GM19043 (cell line): ENCODE measurements around the gene CNNM4.

Experiments
- ATAC-seq: cut with Tn5 transposase; IDR thresholded peaks from one replicate; pipeline ENCODE4 v1.9.1; 2021; ENCODE audit warnings: low read depth; ENCODE audit not compliant: unreplicated experiment

Gene CNNM4

DNA sequence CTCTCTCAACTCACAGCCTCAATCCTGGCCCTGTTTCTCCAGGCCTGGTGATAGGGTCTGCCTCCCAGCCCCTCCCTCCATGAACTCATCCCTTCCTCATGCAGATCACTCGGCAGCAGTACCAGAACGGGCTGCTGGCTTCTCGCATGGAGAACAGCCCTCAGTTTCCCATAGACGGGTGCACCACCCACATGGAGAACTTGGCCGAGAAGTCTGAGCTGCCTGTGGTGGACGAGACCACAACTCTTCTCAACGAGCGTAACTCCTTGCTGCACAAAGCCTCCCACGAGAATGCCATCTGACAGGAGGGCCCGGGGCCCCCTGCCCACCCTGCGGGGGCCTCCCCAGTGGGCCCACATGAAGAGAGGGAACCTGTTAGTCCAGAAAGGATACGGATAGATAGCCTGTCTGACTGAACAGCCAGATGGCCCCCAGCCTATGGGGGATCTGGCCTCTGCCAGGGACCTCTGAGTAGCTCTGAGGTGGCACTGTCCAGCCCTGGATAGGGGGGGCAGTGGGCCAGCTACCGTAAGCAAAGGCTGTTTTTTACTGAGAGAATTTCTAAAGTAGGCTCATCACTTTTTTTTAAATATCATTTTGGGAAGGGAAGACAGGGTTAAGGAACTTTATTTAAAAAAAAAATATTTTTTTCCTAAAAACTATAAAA is 48.6 kb downstream of the CNNM4 start:
- ATAC-seq = no peak

DNA sequence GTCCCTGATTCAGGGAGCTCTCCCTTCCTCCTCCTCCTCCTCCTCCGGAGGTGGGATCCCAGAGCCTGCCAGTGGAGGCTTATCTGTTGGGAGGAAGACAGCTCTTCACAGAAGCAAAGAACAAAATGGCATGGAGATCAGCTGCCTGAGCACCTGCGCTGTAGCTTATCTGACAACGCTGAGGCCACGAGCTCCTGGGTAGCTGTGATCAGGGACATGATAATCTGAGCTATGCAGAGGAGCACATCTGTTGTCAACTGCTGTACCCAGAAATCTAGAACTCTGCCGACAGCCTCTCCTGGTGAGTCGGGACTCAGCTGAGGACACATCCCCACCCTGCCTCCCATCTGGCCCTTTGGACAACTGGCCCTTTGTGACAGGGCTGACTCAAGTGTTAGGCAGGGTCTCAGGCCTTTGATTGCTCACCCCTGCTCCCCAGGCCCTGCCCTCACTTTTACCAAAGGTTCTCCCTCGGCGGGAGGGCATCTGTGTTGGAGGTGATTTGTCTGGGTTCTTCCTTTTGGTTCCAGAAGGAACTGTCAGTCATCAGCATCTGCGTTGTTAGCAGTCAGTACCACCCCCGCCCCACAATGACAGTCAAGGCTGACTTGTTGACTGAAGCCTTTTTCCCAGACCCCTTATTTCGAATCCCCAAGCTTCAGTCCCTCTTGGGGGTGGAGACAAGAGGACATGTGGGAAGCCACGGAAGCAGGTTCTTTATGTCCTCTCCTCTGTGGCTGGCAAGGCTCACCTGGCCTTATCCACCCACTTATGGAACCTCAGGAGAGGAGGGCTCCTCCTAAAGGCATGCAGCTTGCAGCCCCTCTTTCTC is 49.5 kb downstream of the CNNM4 start:
- ATAC-seq = no peak

GRCh38 chr2:96810783-96811192 is 50.1 kb downstream of the CNNM4 start:
- no peak for ATAC-seq

GRCh38 chr2:96811917-96812316 is 51.2 kb downstream of the CNNM4 start:
- no peak for ATAC-seq

GRCh38 chr2:96813656-96814055 is 53.0 kb downstream of the CNNM4 start:
- ATAC-seq = no peak

- no peak for ATAC-seq
Measured at GRCh38 chr2:96815326-96816126, 54.8 kb downstream of the CNNM4 start.

- peak; percentile 86 for ATAC-seq
Measured at GRCh38 chr2:96816127-96816835, 55.6 kb downstream of the CNNM4 start, which contains the start of gene CNNM3. Gene CNNM3, plus strand, starts transcription at chr2:96816268. Its CDS starts 10 bp downstream, at chr2:96816278.

DNA sequence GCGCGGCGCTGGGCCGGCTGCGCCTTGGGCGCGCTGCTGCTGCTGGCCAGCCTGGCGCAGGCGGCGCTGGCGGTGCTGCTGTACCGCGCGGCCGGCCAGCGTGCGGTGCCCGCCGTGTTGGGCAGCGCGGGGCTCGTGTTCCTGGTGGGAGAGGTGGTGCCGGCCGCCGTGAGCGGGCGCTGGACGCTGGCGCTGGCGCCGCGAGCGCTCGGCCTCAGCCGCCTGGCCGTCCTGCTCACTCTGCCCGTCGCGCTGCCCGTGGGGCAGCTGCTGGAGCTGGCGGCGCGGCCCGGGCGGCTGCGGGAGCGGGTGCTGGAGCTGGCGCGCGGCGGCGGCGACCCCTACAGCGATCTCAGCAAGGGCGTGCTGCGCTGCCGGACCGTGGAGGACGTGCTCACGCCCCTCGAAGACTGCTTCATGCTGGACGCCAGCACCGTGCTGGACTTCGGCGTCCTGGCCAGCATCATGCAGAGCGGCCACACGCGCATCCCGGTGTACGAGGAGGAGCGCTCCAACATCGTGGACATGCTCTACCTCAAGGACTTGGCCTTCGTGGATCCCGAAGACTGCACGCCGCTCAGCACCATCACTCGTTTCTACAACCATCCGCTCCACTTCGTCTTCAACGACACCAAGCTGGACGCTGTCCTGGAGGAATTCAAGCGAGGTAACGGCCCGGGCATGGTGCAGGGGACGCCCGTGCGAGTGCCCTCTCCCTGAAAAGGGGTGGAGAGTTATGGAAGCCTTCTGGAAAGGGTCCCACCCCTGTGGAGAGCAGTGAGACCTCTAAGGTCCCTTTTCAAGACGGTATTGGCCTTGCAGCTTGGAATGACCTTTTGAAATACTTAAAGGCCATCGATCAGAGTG is 56.4 kb downstream of the CNNM4 start:
- no peak for ATAC-seq

DNA sequence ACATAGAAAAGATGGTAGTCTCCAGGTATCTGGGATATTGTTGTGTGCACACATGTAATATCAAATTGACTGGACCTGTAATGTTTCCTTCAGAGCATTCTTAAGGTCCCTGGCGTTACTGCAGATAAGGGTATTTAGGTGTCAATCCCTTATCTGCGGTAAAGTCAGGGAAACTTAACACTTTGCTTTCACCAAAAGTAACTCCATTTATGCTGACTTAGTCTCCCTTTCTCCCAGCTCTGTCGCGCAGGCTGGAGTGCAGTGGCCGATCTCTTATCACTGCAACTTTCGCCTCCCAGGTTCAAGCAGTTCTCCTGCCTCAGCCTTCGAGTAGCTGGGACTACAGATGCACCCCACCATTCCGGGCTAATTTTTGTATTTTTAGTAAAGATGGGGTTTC is 57.2 kb downstream of the CNNM4 start:
- no peak for ATAC-seq

DNA sequence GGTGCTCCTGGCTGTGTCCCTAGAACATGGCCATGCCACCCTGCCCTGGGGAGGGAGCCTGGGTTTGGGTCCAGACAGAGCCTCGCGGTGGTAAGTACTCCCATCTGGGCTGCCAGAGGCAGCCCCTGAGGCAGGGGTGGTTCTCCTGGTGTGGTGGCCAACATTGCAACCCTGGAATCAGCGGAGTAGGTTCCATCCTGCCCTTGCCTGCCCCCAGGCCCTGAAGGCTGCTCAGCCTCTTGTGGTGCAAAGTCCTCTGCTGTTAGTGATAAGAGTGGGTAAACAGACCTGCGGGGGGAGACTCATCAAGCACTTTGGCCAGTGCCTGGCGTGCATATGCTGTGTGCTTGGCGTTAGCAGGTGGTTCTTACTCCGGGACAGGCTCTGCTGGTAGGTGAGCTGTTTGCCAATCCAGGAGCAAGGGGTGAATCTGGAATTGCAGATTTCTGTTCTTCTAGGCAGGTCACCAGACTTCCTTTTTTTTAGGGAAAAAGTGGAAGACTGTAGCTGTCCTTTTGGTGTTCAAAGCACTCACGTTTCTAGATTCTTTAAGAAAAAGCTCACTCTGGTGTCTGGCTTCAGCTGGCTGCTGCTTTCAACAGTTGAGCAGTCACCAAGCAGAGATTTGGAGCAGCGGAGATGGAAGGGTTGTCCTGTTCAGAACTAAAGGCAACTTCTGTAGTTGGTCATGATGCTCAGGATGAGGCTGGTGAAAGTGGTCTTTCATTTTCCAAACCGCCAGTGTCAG is 58.6 kb downstream of the CNNM4 start:
- no peak for ATAC-seq

DNA sequence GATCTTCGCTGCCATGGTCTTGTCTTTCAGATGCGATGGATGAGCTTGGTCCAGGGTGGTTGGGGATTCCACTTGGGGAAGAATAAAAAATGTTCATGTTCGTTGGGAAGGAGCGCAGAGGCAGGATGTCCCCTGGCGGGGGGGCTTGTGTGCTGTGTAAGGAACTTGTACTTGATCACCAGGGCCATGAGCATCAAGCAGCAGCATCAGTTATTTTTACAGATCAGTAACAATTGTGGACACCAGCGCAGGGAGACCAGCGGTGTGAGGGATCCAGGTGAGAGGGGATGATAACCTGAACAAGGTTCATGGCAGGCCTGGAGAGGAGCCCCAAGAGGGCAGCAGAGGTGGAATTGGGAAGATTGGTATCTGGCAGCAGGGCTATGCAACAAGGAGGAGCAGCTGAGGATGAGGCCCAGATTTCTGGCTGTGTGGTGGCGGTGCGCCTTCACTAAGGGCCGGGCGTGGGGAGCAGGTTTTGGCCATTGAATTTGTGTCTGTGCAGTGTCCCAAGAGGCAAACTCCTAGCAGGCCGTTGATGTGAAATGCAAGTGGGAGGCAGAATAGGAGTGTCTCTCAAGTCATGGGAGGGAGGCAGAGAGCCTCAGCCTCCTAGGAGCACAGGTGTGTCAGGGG is 59.3 kb downstream of the CNNM4 start:
- ATAC-seq = no peak

GRCh38 chr2:96821113-96821675 is 60.5 kb downstream of the CNNM4 start:
- no peak for ATAC-seq

DNA sequence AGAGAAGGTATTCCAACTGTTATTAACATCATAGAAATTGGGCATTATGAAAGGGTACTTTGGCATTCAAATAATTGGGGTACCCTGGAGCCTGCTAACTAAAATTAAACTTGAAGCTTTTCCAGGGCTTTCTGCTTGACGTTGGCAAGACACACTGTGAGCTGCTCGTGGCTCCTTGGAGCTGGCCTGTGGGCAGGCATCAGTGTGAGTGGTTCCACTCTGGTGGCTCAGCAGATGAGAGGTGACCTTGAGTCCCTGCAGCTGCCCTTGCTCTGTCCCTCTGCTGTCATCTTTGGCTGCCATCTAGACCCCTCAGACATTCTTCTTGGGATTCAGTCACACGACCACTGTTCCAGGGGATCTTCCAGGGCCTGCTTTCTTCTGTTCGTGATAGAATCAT is 62.1 kb downstream of the CNNM4 start:
- ATAC-seq = no peak

GRCh38 chr2:96823198-96823597 is 62.5 kb downstream of the CNNM4 start:
- ATAC-seq = no peak

- ATAC-seq = no peak
Measured at GRCh38 chr2:96824079-96824870, 63.6 kb downstream of the CNNM4 start.

GRCh38 chr2:96825057-96825456 is 64.4 kb downstream of the CNNM4 start:
- ATAC-seq = no peak

GRCh38 chr2:96826546-96827278 is 66.0 kb downstream of the CNNM4 start:
- no peak for ATAC-seq
